K562 (cell line): ENCODE results near the gene EPB41L4B. TPM values are rescaled to one million over a fixed set of nuclear protein-coding genes. Genes with fewer than 3 reads are reported as not detected.

Experiments used
- ARID1B ChIP-seq: fragments of 450-650 bp; IDR thresholded peaks from 2 replicates; pipeline ENCODE4 v1.6.1; 2016; ENCODE audit warnings: antibody characterized with exemption, mild to moderate bottlenecking, inconsistent platforms
- ATF1 ChIP-seq, 2 experiments: fragments of 450-650 bp in 1 of 2; IDR thresholded peaks; 2 replicates each; pipeline ENCODE4 v1.6.1; 2016; ENCODE audit warnings: missing compliant biosample characterization in 1 of 2, missing genetic modification characterization in 1 of 2
- ATF7 ChIP-seq: fragments of 450-650 bp; IDR thresholded peaks from 2 replicates; pipeline ENCODE4 v1.7.1; 2014; ENCODE audit warnings: mild to moderate bottlenecking, moderate library complexity
- CHAMP1 ChIP-seq: fragments of 450-650 bp; IDR thresholded peaks from 2 replicates; pipeline ENCODE4 v1.6.1; 2016; ENCODE audit warnings: mild to moderate bottlenecking
- HOMEZ ChIP-seq: fragments of 250-450 bp; sonication (Bioruptor Pico); IDR thresholded peaks from 2 replicates; pipeline ENCODE4 v1.4.0; 2020; ENCODE audit warnings: mild to moderate bottlenecking, moderate library complexity
- MECOM ChIP-seq: fragments of 250-450 bp; sonication (Bioruptor Pico); IDR thresholded peaks from 2 replicates; pipeline ENCODE4 v1.8.0; 2022; ENCODE audit warnings: inconsistent platforms
- POLR2G ChIP-seq: fragments of 200-400 bp; formaldehyde crosslinking; IDR thresholded peaks from 2 replicates; pipeline ENCODE4 v1.6.1; 2017; ENCODE audit warnings: low read depth, mild to moderate bottlenecking, antibody characterized with exemption, low read length, moderate library complexity
- POLR3A ChIP-seq: IDR thresholded peaks from 2 replicates; pipeline ENCODE4 v1.6.1; 2011; ENCODE audit warnings: borderline replicate concordance, mild to moderate bottlenecking, moderate library complexity; ENCODE audit not compliant: insufficient read length, insufficient read depth; ENCODE audit errors: extremely low read depth
- SAFB2 ChIP-seq: fragments of 200-400 bp; formaldehyde crosslinking; IDR thresholded peaks from 2 replicates; pipeline ENCODE4 v1.6.1; 2018; ENCODE audit warnings: borderline replicate concordance, low read length, low read depth, moderate library complexity; ENCODE audit not compliant: severe bottlenecking
- SIN3B ChIP-seq: fragments of 450-650 bp; IDR thresholded peaks from 2 replicates; pipeline ENCODE4 v1.6.1; 2017; ENCODE audit warnings: low read depth, mild to moderate bottlenecking, moderate library complexity
- TEAD1 ChIP-seq, 2 experiments: fragments of 450-650 bp in 1 of 2; sonication (generic) in 1 of 2; formaldehyde crosslinking; IDR thresholded peaks; 2 replicates each; pipeline versions ENCODE4 v1.4.0 to v1.8.0; 2020 to 2022; ENCODE audit warnings: mild to moderate bottlenecking in 2 of 2, missing genetic modification reagents in 1 of 2
- THRB ChIP-seq: fragments of 450-650 bp; formaldehyde crosslinking; conservative IDR thresholded peaks from 2 replicates; pipeline ENCODE4 v1.4.0; 2022; ENCODE audit warnings: mild to moderate bottlenecking, missing genetic modification characterization
- ZNF224 ChIP-seq: sonication (generic); formaldehyde crosslinking; IDR thresholded peaks from 2 replicates; pipeline ENCODE4 v1.8.0; 2022; ENCODE audit warnings: mild to moderate bottlenecking, missing genetic modification reagents
- ZNF3 ChIP-seq: fragments of 250-450 bp; sonication (Bioruptor Pico); IDR thresholded peaks from 2 replicates; pipeline ENCODE4 v1.5.0; 2021; ENCODE audit warnings: mild to moderate bottlenecking, moderate library complexity
- polyA plus RNA-seq, 8 experiments: library from polyadenylated mRNA; depleted of rRNA in 4 of 8; stranded (reverse) in 5 of 8; unstranded in 3 of 8; fragments of >200 nt; fragmentation: Nextera tagmentation in 2 of 8; fragmentation: Illumina TruSeq in 1 of 8; extraction: Ambion mirVana in 2 of 8; extraction: Trizol in 1 of 8; gene quantifications; 2 replicates each; pipeline versions ENCODE4 v1.2.1 to v1.2.3, GENCODE V29; 2011 to 2014; ENCODE audit warnings: inconsistent platforms in 1 of 8, missing spikeins in 1 of 8
- total RNA-seq, 7 experiments: library from RNA; depleted of rRNA in 6 of 7; stranded (reverse); fragments of >200 nt in 6 of 7; fragmentation: Illumina TruSeq in 2 of 7; extraction: Trizol in 2 of 7; gene quantifications; 2 replicates each; pipeline versions ENCODE4 v1.2.1 to v1.2.3, GENCODE V29; 2011 to 2021; ENCODE audit warnings: low replicate concordance in 1 of 7
- TF ChIP-seq, protein P1 (sequence below): fragments of 450-650 bp; formaldehyde crosslinking; IDR thresholded peaks from 2 replicates; pipeline ENCODE4 v1.4.0; 2020; ENCODE audit warnings: mild to moderate bottlenecking, moderate library complexity
- TF ChIP-seq, protein P2 (sequence below): fragments of 250-450 bp; sonication (Bioruptor Pico); IDR thresholded peaks from 2 replicates; pipeline ENCODE4 v1.8.0; 2022; ENCODE audit warnings: moderate library complexity, mild to moderate bottlenecking, inconsistent platforms
- TF ChIP-seq, protein P3 (sequence below): fragments of 250-450 bp; sonication (Bioruptor Pico); IDR thresholded peaks from 2 replicates; pipeline ENCODE4 v1.8.0; 2022; ENCODE audit warnings: inconsistent platforms

EPB41L4B gene
- total and polyA plus RNA-seq, 9 of the 15 experiments (the other 6 are each of a cell fraction or from before 2014, with no cell fraction given), result 0.09 to 0.38 (median 0.21) TPM

GRCh38 chr9:109320742-109321448 is at the start of gene EPB41L4B (continued):
- TF ChIP-seq CHAMP1, result no peak
- no peak for TF ChIP-seq ZNF224 (CRISPR knock-in tag)
- no peak for TF ChIP-seq HOMEZ (CRISPR knock-in tag)
- no peak for TF ChIP-seq POLR2G
- TF ChIP-seq, protein P1, sequence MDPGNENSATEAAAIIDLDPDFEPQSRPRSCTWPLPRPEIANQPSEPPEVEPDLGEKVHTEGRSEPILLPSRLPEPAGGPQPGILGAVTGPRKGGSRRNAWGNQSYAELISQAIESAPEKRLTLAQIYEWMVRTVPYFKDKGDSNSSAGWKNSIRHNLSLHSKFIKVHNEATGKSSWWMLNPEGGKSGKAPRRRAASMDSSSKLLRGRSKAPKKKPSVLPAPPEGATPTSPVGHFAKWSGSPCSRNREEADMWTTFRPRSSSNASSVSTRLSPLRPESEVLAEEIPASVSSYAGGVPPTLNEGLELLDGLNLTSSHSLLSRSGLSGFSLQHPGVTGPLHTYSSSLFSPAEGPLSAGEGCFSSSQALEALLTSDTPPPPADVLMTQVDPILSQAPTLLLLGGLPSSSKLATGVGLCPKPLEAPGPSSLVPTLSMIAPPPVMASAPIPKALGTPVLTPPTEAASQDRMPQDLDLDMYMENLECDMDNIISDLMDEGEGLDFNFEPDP, result no peak
- TF ChIP-seq SAFB2, result no peak
- TF ChIP-seq, protein P2, sequence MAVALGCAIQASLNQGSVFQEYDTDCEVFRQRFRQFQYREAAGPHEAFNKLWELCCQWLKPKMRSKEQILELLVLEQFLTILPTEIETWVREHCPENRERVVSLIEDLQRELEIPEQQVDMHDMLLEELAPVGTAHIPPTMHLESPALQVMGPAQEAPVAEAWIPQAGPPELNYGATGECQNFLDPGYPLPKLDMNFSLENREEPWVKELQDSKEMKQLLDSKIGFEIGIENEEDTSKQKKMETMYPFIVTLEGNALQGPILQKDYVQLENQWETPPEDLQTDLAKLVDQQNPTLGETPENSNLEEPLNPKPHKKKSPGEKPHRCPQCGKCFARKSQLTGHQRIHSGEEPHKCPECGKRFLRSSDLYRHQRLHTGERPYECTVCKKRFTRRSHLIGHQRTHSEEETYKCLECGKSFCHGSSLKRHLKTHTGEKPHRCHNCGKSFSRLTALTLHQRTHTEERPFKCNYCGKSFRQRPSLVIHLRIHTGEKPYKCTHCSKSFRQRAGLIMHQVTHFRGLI (CRISPR knock-in tag), result no peak
- no peak for TF ChIP-seq TEAD1 (CRISPR knock-in tag; IDR thresholded peaks at IDR 0.05)
- no peak for TF ChIP-seq ATF1 (CRISPR knock-in tag; IDR thresholded peaks at IDR 0.05)
- TF ChIP-seq ATF1 (tag; IDR thresholded peaks at IDR 0.05), result peak; percentile 84
- no peak for TF ChIP-seq THRB (CRISPR knock-in tag)
- peak; percentile 38; the same call in 1 of the 2 replicates for TF ChIP-seq ATF7
- no peak for TF ChIP-seq MECOM (CRISPR knock-in tag)
- TF ChIP-seq, protein P3, sequence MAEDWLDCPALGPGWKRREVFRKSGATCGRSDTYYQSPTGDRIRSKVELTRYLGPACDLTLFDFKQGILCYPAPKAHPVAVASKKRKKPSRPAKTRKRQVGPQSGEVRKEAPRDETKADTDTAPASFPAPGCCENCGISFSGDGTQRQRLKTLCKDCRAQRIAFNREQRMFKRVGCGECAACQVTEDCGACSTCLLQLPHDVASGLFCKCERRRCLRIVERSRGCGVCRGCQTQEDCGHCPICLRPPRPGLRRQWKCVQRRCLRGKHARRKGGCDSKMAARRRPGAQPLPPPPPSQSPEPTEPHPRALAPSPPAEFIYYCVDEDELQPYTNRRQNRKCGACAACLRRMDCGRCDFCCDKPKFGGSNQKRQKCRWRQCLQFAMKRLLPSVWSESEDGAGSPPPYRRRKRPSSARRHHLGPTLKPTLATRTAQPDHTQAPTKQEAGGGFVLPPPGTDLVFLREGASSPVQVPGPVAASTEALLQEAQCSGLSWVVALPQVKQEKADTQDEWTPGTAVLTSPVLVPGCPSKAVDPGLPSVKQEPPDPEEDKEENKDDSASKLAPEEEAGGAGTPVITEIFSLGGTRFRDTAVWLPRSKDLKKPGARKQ (CRISPR knock-in tag), result no peak
- TF ChIP-seq SIN3B, result peak; percentile 43; the same call in 1 of the 2 replicates
- no peak for TF ChIP-seq ARID1B
- no peak for TF ChIP-seq ZNF3 (CRISPR knock-in tag)
- no peak for TF ChIP-seq POLR3A
